T-helper 2 cell treated with Interferon-gamma antibody and Interleukin-4, amounts not matched to agents 5 μg/mL and 100 μg/mL, for 36 hours (primary cell): ENCODE measurements around the gene GRIK4.
"Not testable (repeated sequence)": the region's sequence is repeated elsewhere in the genome, so short reads cannot be mapped to it uniquely, and the experiment has no call there.

Source experiments
- DNase-seq: peaks from one replicate; pipeline ENCODE4 v3.0.0; 2021; ENCODE audit warnings: low spot score
- H3K27ac Mint-ChIP-seq: one replicate; pipeline ENCODE4 v1.8.0; 2021; ENCODE audit warnings: mild to moderate bottlenecking, mixed read lengths
- H3K27me3 Mint-ChIP-seq: one replicate; pipeline ENCODE4 v1.8.0; 2021; ENCODE audit warnings: low read depth, mixed read lengths
- H3K36me3 Mint-ChIP-seq: one replicate; pipeline ENCODE4 v1.8.0; 2021; ENCODE audit warnings: low read depth, mixed read lengths
- H3K4me1 Mint-ChIP-seq: one replicate; pipeline ENCODE4 v1.8.0; 2021; ENCODE audit warnings: low read depth, mixed read lengths
- H3K4me3 Mint-ChIP-seq: one replicate; pipeline ENCODE4 v1.8.0; 2022; ENCODE audit warnings: mild to moderate bottlenecking, moderate library complexity, mixed read lengths
- H3K9me3 Mint-ChIP-seq: one replicate; pipeline ENCODE4 v1.8.0; 2021; ENCODE audit warnings: mixed read lengths

GRIK4 gene

DNA sequence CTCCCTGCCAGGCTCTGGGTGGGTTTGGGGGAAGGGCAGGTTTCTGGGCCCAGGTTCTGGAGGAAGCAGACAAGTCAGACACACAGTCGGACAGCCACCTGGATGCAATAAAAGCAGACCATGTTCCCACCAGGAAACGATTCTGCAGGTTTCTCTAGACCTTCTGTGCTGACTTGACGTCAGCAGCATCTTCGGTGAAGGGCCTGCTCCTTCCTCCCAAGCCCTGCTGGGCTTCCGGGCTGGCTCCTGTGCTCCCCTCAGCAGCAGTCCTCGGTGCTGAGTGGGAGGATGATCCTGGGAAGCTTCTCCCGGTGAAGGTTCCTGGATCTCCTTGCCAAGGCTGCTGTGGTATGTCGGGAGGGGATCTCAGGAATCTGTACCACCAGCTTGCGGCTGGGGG lies 240.0 kb downstream of the GRIK4 start:
- Mint-ChIP-seq H3K4me3 (no peak overlapping the region), H3K4me1 (no peaks in the 10 kb centered on the region), H3K27me3 (no peaks in the 10 kb centered on the region), H3K36me3 (no peaks in the 10 kb centered on the region), H3K9me3 (no peaks in the 10 kb centered on the region), H3K27ac (no peak overlapping the region)
- no peak for DNase-seq

DNA sequence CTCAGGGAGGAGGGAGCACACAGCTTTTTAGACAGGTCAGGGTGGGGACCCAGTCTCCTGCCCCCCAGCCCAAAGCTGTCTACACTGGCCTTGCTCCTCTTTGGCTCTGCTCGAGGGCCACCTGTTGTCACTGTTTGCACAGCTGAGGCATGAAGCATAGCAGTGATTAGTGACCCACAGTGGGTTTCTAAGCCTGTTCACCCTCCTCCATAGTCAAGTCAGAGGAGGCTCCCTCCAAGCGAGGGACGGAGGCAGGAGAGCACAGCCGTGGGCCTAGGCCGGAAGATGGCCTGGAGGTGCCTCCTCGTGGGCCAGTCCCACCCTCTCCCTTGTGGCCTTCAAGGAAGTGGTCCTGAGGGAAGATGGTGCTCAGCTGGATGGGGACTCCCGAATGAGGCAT lies 241.1 kb downstream of the GRIK4 start:
- H3K9me3 Mint-ChIP-seq = no peaks in the 10 kb centered on the region
- H3K27ac Mint-ChIP-seq = no peak overlapping the region
- no peaks in the 10 kb centered on the region for H3K36me3 Mint-ChIP-seq
- DNase-seq = no peak
- H3K4me1 Mint-ChIP-seq = no peaks in the 10 kb centered on the region
- H3K27me3 Mint-ChIP-seq = no peaks in the 10 kb centered on the region
- H3K4me3 Mint-ChIP-seq = no peak overlapping the region

DNA sequence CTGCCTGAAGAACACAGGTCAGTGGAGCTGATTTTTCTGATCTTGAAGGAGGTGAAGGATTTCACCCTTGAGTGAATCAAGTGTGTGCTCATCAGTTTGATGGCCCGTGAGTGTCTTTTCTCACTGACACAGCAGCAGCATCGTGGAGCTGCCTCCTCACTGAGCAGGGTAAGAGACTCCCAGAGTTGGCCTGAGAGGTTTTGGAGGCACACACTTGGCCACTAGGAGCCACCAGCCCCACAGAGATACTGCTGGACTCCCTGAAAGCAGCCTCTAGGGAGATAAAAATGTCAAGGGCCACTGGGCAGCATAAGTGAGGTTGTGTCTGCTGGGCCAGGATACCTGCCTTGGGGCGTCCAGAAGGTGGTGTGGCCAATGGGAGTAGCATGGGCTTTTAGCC lies 245.4 kb downstream of the GRIK4 start:
- no peak for DNase-seq
- no peaks in the 10 kb centered on the region for H3K4me1 Mint-ChIP-seq
- H3K9me3 Mint-ChIP-seq = no peaks in the 10 kb centered on the region
- H3K4me3 Mint-ChIP-seq = no peak overlapping the region
- no peak overlapping the region for H3K27ac Mint-ChIP-seq
- H3K36me3 Mint-ChIP-seq = no peaks in the 10 kb centered on the region
- no peaks in the 10 kb centered on the region for H3K27me3 Mint-ChIP-seq

DNA sequence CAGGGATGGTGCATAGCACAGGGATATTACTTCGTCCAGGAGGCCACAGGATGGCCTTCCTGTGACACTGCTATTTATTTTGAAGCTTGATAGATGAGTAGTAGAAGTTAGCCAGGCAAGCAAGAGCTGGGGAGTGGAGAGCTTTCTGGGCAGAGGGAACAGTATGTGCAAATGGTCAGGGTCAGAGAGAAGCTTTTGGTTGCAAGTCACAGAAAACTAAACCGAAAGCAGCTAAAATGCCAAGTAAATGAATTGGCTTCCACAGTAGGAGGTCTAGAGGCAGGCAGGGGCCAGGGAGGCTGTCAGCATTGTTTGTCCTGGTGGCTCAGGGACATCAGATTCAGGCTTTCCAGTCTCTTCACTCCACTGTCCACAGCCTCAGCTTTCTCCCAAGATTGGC lies 247.5 kb downstream of the GRIK4 start:
- Mint-ChIP-seq H3K36me3 (no peaks in the 10 kb centered on the region), H3K27me3 (peaks cover 6% of the 10 kb centered on the region), H3K4me3 (no peak overlapping the region), H3K27ac (no peak overlapping the region), H3K4me1 (no peaks in the 10 kb centered on the region), H3K9me3 (no peaks in the 10 kb centered on the region)
- DNase-seq = no peak

DNA sequence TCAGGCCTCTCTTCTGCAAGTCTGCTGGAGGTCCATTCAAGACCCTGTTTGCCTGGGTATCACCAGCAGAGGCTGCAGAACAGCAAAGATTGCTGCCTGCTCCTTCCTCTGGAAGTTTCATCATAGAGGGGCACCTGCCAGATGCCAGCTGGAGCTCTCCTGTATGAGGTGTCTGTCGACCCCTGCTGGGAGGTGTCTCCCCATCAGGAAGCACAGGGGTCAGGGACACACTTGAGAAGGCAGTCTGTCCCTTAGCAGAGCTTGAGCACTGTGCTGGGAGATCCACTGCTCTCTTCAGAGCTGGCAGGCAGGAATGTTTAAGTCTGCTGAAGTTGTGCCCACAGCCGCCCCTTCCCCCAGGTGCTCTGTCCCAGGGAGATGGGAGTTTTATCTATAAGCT lies 254.2 kb downstream of the GRIK4 start:
- not testable (repeated sequence) for H3K4me1 Mint-ChIP-seq, H3K4me3 Mint-ChIP-seq, H3K9me3 Mint-ChIP-seq, H3K36me3 Mint-ChIP-seq, H3K27ac Mint-ChIP-seq, DNase-seq, H3K27me3 Mint-ChIP-seq

DNA sequence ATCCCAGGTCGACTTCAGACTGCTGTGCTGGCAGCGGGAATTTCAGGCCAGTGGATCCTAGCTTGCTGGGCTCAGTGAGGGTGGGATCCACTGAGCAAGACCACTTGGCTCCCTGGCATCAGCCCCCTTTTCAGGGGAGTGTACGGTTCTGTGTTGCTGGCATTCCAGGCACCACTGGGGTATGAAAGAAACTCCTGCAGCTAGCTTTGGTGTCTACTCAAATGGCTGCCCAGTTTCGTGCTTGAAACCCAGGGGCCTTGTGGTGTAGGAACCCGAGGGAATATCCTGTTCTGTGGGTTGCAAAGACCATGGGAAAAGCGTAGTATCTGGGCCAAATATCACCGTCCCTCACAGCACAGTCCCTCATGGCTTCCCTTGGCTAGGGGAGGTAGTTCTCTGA lies 254.8 kb downstream of the GRIK4 start:
- no peak for DNase-seq
- Mint-ChIP-seq H3K27me3 (peaks cover 8% of the 10 kb centered on the region), H3K9me3 (peaks cover 3% of the 10 kb centered on the region), H3K27ac (no peak overlapping the region), H3K4me3 (no peak overlapping the region), H3K4me1 (no peaks in the 10 kb centered on the region), H3K36me3 (no peaks in the 10 kb centered on the region)

DNA sequence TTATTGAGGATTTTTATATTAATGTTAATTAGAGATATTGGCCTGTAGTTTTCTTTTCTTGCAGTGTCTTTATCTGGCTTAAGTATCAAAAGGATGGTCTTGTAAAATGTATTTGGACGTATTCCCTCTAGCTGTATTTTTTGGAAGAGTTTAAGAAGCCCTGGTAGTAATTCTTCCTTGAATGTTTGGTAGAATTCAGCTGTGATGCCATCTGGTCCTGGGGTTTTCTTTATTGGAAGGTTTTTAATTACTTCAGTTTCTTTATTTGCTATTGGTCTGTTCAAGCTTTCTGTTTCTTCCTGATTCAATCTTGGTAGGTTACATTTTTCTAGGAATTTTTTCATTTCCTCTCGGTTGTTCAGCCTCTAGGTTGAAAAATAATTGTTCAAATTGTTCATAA lies 257.4 kb downstream of the GRIK4 start:
- DNase-seq = no peak
- Mint-ChIP-seq H3K27me3 (peaks cover 2% of the 10 kb centered on the region), H3K4me3 (no peak overlapping the region), H3K36me3 (no peaks in the 10 kb centered on the region), H3K9me3 (peaks cover 3% of the 10 kb centered on the region), H3K27ac (no peak overlapping the region), H3K4me1 (no peaks in the 10 kb centered on the region)

DNA sequence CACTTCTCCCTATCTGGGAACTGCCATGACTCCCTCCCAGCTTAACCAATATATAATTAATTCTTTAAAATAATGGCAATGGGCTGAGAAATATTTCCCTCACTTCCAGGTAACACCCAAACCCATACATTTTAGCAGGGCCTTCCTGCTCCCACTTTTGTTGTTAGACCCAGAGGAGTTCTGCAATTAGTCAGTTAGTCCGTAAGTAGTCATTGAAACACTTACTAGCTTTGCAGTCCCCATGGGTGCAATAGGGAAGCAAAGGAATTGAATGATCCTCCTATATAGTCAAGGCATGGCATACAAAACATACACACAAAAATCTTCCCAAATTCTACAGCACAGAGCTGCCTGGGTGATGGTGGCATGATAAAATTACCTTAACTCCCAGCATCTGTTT lies 258.4 kb downstream of the GRIK4 start:
- Mint-ChIP-seq H3K9me3 (peaks cover 3% of the 10 kb centered on the region), H3K27me3 (peaks cover 2% of the 10 kb centered on the region), H3K4me1 (no peaks in the 10 kb centered on the region), H3K4me3 (no peak overlapping the region), H3K27ac (no peak overlapping the region), H3K36me3 (no peaks in the 10 kb centered on the region)
- DNase-seq = no peak

DNA sequence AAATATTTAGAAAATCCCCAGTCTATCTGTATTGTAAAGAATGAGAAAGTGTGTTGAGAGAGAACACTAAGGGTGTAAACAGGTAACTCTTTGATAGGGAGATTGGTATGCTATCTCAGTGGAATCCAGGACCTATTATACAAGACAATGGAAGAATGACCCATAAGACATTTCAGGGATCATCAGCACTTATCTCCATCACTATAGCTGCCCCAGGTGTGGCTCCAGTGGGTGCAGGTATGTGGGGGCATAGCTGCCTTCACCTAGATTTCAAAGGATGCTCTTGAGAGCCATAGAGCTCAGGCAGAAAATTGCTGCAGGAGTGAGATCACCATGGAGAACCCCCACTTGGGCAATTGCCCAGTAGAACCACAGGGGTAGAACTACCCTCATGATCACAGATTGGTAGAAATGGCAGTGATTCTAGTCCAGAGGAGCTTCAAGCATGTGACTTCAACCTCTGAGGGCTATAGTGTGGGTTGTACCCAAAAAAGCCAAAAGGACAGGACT lies 260.1 kb downstream of the GRIK4 start:
- no peak overlapping the region for H3K27ac Mint-ChIP-seq
- H3K36me3 Mint-ChIP-seq = no peaks in the 10 kb centered on the region
- no peak for DNase-seq
- H3K9me3 Mint-ChIP-seq = peaks cover 3% of the 10 kb centered on the region
- H3K4me3 Mint-ChIP-seq = no peak overlapping the region
- no peaks in the 10 kb centered on the region for H3K27me3 Mint-ChIP-seq
- H3K4me1 Mint-ChIP-seq = no peaks in the 10 kb centered on the region

DNA sequence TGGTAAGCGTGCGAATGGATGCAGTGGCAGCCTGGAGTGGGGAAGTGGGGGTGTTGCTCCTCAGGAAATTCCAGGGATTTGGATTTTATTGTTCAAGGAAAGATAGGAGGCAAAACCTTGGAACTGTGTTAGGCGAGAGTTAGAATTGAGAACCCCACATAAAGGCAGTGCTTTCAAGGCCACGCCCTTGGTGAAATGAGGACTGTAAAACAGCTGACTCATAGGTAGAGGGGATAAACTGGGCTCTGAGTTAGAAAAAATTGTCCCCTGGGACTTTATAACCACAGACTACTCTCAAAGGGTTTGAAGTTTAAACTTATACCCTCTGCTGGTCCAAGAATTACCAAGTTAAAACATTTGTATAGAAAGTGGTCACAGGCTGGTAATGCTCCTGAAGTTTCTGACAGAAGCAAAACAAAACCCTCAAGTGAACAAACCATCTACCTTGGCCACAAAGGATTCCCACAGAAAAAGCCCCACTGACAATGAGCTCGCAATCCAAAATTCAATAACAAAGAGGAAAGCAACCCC lies 262.0 kb downstream of the GRIK4 start:
- H3K27me3 Mint-ChIP-seq = no peaks in the 10 kb centered on the region
- H3K4me3 Mint-ChIP-seq = no peak overlapping the region
- no peaks in the 10 kb centered on the region for H3K4me1 Mint-ChIP-seq
- H3K36me3 Mint-ChIP-seq = no peaks in the 10 kb centered on the region
- no peaks in the 10 kb centered on the region for H3K9me3 Mint-ChIP-seq
- H3K27ac Mint-ChIP-seq = no peak overlapping the region
- no peak for DNase-seq

DNA sequence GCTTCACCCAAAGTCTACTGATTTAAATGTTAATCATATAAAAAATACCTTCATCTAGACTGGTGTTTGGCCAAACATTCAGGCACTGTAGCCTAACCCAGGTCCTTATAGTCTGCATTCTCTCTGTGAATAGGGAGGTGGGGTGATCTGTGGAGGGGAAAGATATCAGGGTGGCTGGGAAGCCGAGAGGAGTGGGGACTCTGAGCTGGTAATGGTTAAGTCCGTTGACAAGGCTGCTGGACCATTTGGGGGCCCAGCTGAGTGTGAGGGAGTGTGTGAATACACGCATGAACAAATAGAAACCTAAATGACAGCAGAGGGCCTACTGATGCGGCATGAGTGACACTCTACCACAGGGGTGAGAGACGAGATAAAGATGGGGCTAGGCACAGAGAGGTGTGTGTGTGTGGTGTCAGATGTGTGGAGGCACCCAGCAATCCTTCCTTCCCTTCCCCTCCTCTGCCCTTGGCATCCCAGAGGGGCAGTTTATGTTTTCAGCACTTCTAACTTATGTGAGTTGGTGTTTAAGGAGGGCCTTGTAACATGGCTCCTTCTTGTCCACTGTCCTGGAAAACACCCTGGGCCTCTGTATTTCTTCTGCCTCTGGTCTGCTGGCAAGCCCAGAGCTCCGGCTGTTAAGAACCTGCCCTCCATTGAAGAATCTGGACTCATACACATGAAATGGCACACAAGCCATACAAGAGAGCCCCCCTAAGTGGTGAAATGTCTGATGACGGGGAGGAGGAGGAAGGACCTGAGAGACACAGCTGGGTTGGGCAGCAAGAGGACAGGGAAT lies 263.2 kb downstream of the GRIK4 start:
- Mint-ChIP-seq H3K9me3 (no peaks in the 10 kb centered on the region), H3K27ac (no peak overlapping the region), H3K4me3 (no peak overlapping the region), H3K36me3 (no peaks in the 10 kb centered on the region), H3K27me3 (no peaks in the 10 kb centered on the region), H3K4me1 (no peaks in the 10 kb centered on the region)
- no peak for DNase-seq

DNA sequence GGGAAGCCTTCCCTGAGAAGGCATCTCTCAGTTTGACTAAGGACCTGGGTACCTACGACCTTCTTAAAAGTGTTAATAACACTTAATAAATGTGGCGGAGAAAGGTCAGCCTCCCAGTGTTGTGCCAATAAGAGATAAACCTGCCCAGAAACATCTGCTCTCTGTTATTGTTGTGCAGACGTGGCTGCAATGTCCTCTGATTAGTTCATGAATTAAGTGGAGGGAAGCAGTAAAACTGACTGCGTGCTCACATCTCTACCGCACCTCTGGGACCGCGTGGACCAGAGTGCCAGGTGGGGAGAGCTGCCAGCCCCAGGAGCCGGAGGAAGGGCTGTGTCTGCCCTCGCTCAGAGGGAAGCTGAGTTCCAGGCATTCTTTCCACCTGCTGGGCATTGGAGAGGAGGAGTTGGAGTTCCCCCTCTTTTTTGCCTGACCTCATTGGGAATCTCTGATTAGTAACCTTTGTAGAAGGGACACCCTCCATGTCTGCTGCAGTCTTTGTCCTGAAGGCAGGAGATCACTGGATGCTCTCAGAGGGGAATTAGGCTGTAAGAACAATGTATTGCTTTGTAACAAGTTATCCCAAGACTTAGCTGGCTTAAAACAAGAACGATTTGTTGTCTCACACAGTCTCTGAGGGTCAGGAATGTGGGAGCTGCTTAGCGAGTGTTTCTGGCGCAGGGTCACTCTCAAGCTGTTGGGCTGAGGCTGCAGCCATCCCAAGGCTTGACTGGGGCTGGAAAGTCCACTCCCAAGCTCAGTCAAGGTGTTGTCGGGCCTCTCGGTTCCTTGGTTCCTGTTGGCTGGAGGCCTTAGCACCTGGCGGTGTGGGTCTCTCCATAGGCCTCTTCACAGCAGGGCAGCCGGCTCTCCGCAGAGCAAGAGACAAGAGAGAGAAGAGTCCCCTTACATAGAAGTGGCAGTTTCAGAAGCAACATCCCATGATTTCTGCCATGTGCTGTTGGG lies 264.7 kb downstream of the GRIK4 start:
- DNase-seq = no peak
- Mint-ChIP-seq H3K27me3 (no peaks in the 10 kb centered on the region), H3K36me3 (no peaks in the 10 kb centered on the region), H3K4me3 (no peak overlapping the region), H3K27ac (no peak overlapping the region), H3K4me1 (no peaks in the 10 kb centered on the region), H3K9me3 (no peaks in the 10 kb centered on the region)

DNA sequence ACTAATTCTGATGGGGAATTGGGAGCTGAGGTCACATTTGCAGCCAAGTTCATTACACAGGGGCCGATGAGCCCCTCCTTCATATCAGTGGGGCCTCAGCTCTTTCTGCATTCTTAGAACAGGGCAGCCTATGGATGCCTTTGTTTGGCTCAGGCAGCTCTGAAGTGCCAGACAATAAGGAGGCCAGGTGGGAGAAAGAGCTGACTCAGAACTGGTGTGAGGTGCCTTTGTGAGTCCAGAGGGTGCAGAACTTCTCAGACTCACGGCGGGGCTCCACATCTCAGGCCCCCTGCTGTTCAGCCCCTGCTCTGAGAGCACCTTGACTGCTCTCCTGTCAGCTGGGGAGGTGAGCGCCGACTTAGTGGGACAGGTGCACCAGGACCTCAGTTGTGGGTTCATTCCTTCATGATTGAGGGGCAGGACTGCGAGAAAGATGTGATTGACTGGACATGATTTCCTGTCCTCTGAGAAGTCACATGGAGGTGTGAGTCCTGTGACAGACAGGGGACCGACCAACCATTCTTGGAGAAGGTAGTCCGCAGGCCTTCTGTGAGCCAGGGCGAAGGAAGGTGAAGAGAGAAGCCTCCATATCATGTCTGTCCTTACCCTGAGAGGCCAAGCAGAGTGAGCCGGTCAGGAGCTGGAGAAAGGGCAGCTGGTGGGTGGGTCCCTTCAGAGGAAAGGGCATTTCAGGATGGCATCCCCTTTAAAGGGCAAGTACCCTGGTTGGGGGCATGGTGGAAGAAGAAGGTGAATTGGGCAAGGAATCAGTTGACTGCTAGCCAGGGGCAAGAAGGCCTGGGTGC lies 267.3 kb downstream of the GRIK4 start:
- no peaks in the 10 kb centered on the region for H3K9me3 Mint-ChIP-seq
- H3K4me1 Mint-ChIP-seq = no peaks in the 10 kb centered on the region
- no peak for DNase-seq
- no peaks in the 10 kb centered on the region for H3K27me3 Mint-ChIP-seq
- no peak overlapping the region for H3K27ac Mint-ChIP-seq
- no peak overlapping the region for H3K4me3 Mint-ChIP-seq
- no peaks in the 10 kb centered on the region for H3K36me3 Mint-ChIP-seq
